HL-60 (cell line): ENCODE measurements around the gene AMDHD1.

Source experiments
- DNase-seq, 2 experiments: peaks; one replicate each; pipeline ENCODE4 v3.0.0-alpha.2; 2010 to 2020; ENCODE audit warnings: low read depth in 1 of 2, low spot score in 1 of 2
- H3K27ac ChIP-seq: fragments of 250-450 bp; sonication (Bioruptor Pico); replicated peaks from 2 replicates; pipeline ENCODE4 v1.5.1; 2020; ENCODE audit warnings: mild to moderate bottlenecking, moderate library complexity
- H3K27me3 ChIP-seq: fragments of 250-450 bp; sonication (Bioruptor Pico); 2 replicates; pipeline ENCODE4 v1.5.1; 2021; ENCODE audit warnings: mild to moderate bottlenecking, moderate library complexity; ENCODE audit not compliant: insufficient read depth, poor library complexity, severe bottlenecking
- H3K4me3 ChIP-seq: replicated peaks from 2 replicates; pipeline ENCODE4 v1.5.1; 2011; ENCODE audit warnings: mild to moderate bottlenecking, control low read depth, low read length; ENCODE audit not compliant: insufficient read depth
- GABPA ChIP-seq: IDR thresholded peaks from 2 replicates; pipeline ENCODE4 v1.6.1; 2012; ENCODE audit warnings: low read depth
- POLR2AphosphoS5 ChIP-seq: IDR thresholded peaks from 2 replicates; pipeline ENCODE4 v1.6.1; 2012; ENCODE audit warnings: low read depth
- SPI1 ChIP-seq: IDR thresholded peaks from 2 replicates; pipeline ENCODE4 v1.6.1; 2012; ENCODE audit warnings: low read depth, mild to moderate bottlenecking, borderline replicate concordance
- TF ChIP-seq, protein P1 (sequence below): IDR thresholded peaks from one replicate; pipeline ENCODE4 v1.5.1; 2011; ENCODE audit warnings: low read length, control low read depth, inconsistent platforms; ENCODE audit not compliant: insufficient read depth
- TF ChIP-seq, protein P2 (sequence below): IDR thresholded peaks from 2 replicates; pipeline ENCODE4 v1.6.1; 2012; ENCODE audit warnings: low read depth; ENCODE audit not compliant: insufficient replicate concordance

AMDHD1 gene

DNA sequence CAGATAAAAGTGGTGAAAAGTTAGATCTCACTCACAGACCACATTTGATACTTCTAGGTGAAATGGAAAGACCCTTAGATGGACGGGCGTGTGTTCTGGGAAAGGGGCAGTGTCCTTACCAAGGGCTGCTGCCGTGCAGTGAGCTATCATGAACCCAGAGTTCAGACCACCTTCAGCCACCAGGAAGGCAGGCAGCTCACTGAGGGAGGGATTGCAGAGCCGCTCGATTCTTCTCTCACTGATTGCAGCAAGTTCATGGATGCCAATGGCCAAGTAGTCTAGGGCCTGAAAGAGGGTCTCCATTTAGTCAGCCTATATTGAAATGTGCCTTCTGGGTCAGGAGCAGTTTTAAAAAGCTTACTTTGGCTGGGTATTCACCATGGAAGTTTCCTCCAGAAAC lies 37.3 kb downstream of the AMDHD1 start:
- Histone ChIP-seq H3K27me3 (no peaks in the 10 kb centered on the region), H3K4me3 (no peak overlapping the region), H3K27ac (no peak overlapping the region)
- TF ChIP-seq POLR2AphosphoS5, result no peak
- TF ChIP-seq, protein P1, sequence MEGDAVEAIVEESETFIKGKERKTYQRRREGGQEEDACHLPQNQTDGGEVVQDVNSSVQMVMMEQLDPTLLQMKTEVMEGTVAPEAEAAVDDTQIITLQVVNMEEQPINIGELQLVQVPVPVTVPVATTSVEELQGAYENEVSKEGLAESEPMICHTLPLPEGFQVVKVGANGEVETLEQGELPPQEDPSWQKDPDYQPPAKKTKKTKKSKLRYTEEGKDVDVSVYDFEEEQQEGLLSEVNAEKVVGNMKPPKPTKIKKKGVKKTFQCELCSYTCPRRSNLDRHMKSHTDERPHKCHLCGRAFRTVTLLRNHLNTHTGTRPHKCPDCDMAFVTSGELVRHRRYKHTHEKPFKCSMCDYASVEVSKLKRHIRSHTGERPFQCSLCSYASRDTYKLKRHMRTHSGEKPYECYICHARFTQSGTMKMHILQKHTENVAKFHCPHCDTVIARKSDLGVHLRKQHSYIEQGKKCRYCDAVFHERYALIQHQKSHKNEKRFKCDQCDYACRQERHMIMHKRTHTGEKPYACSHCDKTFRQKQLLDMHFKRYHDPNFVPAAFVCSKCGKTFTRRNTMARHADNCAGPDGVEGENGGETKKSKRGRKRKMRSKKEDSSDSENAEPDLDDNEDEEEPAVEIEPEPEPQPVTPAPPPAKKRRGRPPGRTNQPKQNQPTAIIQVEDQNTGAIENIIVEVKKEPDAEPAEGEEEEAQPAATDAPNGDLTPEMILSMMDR, result no peak
- DNase-seq, result no peak

DNA sequence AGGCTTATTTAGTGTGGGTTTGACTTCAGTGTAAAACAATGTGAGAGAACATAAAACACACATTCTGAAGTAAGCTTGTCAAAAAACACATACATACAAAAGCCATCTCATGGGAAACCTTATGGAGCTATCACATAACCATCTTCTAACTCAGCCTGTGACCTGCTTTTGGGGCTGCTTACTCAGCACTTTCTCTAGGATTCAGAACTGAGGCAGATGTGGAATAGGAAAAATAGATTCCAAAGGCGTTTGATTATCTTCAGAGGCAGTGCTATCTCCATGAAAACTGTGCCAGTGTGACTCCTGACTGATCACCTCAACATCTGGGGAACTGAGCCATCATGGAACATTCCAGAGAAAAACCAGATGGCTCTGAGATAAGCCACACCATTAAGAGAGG lies 39.5 kb downstream of the AMDHD1 start:
- Histone ChIP-seq H3K27me3 (no peaks in the 10 kb centered on the region), H3K27ac (no peak overlapping the region), H3K4me3 (no peak overlapping the region)
- DNase-seq, result no peak
- TF ChIP-seq, protein P2, sequence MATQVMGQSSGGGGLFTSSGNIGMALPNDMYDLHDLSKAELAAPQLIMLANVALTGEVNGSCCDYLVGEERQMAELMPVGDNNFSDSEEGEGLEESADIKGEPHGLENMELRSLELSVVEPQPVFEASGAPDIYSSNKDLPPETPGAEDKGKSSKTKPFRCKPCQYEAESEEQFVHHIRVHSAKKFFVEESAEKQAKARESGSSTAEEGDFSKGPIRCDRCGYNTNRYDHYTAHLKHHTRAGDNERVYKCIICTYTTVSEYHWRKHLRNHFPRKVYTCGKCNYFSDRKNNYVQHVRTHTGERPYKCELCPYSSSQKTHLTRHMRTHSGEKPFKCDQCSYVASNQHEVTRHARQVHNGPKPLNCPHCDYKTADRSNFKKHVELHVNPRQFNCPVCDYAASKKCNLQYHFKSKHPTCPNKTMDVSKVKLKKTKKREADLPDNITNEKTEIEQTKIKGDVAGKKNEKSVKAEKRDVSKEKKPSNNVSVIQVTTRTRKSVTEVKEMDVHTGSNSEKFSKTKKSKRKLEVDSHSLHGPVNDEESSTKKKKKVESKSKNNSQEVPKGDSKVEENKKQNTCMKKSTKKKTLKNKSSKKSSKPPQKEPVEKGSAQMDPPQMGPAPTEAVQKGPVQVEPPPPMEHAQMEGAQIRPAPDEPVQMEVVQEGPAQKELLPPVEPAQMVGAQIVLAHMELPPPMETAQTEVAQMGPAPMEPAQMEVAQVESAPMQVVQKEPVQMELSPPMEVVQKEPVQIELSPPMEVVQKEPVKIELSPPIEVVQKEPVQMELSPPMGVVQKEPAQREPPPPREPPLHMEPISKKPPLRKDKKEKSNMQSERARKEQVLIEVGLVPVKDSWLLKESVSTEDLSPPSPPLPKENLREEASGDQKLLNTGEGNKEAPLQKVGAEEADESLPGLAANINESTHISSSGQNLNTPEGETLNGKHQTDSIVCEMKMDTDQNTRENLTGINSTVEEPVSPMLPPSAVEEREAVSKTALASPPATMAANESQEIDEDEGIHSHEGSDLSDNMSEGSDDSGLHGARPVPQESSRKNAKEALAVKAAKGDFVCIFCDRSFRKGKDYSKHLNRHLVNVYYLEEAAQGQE, result no peak
- TF ChIP-seq SPI1 (no peak), POLR2AphosphoS5 (no peak), GABPA (no peak)
- TF ChIP-seq, protein P1, result no peak

DNA sequence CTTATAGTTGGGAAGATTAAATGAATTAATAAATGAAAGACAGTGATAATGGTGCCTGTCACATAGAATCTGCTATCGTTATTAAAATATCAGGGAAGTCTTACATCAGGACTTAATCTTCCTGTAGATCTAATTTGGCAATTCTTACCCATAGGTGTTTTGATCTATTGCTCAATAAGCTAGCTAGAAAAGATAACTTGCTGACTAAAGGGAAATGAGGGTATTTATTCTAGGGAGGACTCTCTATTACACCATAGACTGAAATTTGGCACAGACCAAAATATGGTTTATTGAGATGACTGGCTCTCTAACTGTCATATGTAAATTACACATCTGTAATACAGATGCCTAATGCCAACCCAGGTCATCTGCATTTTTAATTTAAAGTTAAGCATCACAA lies 41.6 kb downstream of the AMDHD1 start:
- no peaks in the 10 kb centered on the region for H3K27me3 ChIP-seq

More for the DNA sequence above, 41.6 kb downstream of the AMDHD1 start:
- DNase-seq, result no peak
- TF ChIP-seq GABPA (no peak), POLR2AphosphoS5 (no peak), SPI1 (no peak)
- TF ChIP-seq, protein P1, result no peak
- TF ChIP-seq, protein P2, result no peak
- H3K4me3 ChIP-seq, result no peak overlapping the region
- no peak overlapping the region for H3K27ac ChIP-seq
